ENCODE data around the gene CAND1. TPM values are rescaled to one million over a fixed set of nuclear protein-coding genes. Genes with fewer than 3 reads are reported as not detected.

CAND1 gene
- total RNA-seq, result 86.7 and 109 TPM in 2 replicates

DNA sequence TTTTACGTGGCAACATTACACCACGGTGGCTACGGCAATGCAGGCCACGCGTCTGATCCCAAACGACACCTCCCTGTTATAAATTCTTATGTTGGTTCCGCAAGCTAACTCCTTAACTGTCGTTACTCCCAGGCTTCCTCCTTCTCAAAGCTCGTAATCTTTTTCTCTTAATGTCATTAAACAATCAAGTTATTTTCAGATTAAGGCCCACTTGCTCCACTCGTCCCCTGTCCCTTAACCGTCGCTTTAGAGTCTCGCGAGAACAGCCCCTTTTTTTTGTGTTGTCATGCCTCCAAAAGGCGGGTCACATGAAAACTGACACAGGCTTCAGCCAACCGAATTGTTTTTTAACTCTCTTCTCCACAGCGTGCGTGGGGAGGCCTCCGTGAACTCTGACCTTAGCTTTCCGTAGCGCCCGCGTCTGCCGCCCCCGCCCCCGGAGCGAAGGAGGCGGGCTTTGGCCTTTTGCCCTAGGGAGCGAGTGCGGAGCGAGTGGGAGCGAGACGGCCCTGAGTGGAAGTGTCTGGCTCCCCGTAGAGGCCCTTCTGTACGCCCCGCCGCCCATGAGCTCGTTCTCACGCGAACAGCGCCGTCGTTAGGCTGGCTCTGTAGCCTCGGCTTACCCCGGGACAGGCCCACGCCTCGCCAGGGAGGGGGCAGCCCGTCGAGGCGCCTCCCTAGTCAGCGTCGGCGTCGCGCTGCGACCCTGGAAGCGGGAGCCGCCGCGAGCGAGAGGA is at the start of gene CAND1:
TSS of gene CAND1 (plus strand) at position 463 of the 737 bp plus-strand sequence. CDS start 360 bp downstream, outside the sequence.

Measured in subcutaneous preadipocyte (primary cell).